ENCODE measurements around the gene SLC7A8.

- TF ChIP-seq POLR2A (IDR thresholded peaks at IDR 0.05) = peak in 1 of 2 donors; percentile 10
- TF ChIP-seq CTCF (IDR thresholded peaks at IDR 0.05) = no peak
These were observed 28.4 kb downstream of the SLC7A8 start for GRCh38 chr14:23154964-23155587.

All from tibial nerve (tissue), 3 donors.